Trophoblast cell (in vitro differentiated cells and primary cell): ENCODE data around the gene ZSCAN31.

ENCODE experiments used
- DNase-seq, 2 donors: peaks; one replicate each; pipeline ENCODE4 v3.0.0-alpha.2; 2016
- H2AFZ ChIP-seq: 2 replicates; pipeline ENCODE4 v1.6.1; 2013; ENCODE audit warnings: low read length, moderate library complexity, mild to moderate bottlenecking; ENCODE audit not compliant: insufficient read depth, poor library complexity
- H2AK5ac ChIP-seq: 2 replicates; pipeline ENCODE4 v1.6.1; 2013; ENCODE audit warnings: mild to moderate bottlenecking, low read length
- H2BK120ac ChIP-seq: 2 replicates; pipeline ENCODE4 v1.6.1; 2013; ENCODE audit warnings: low read length, mild to moderate bottlenecking, moderate library complexity; ENCODE audit not compliant: insufficient read depth, poor library complexity
- H2BK12ac ChIP-seq: 2 replicates; pipeline ENCODE4 v1.6.1; 2013; ENCODE audit warnings: mild to moderate bottlenecking, low read length, moderate library complexity
- H2BK5ac ChIP-seq: 2 replicates; pipeline ENCODE4 v1.6.1; 2013; ENCODE audit warnings: low read length, low read depth, moderate library complexity, mild to moderate bottlenecking; ENCODE audit not compliant: poor library complexity
- H3K14ac ChIP-seq: 2 replicates; pipeline ENCODE4 v1.6.1; 2013; ENCODE audit warnings: mild to moderate bottlenecking, low read length
- H3K18ac ChIP-seq: 2 replicates; pipeline ENCODE4 v1.6.1; 2013; ENCODE audit warnings: mild to moderate bottlenecking, low read length
- H3K23ac ChIP-seq: 2 replicates; pipeline ENCODE4 v1.6.1; 2013; ENCODE audit warnings: low read length
- H3K27ac ChIP-seq: 2 replicates; pipeline ENCODE4 v1.5.1; 2013; ENCODE audit warnings: low read depth, mild to moderate bottlenecking, inconsistent platforms, low read length, moderate library complexity
- H3K27me3 ChIP-seq: 2 replicates; pipeline ENCODE4 v1.6.1; 2013; ENCODE audit warnings: inconsistent platforms, mild to moderate bottlenecking, low read length, moderate library complexity; ENCODE audit not compliant: insufficient read depth
- H3K36me3 ChIP-seq, 2 experiments: 1 replicate in 1 of 2; 2 replicates in 1 of 2; pipeline ENCODE4 v1.6.1; 2013; ENCODE audit warnings: low read length in 2 of 2, mild to moderate bottlenecking in 2 of 2, moderate library complexity in 1 of 2; ENCODE audit not compliant: insufficient read depth in 2 of 2, control insufficient read depth in 1 of 2
- H3K4ac ChIP-seq: 2 replicates; pipeline ENCODE4 v1.6.1; 2013; ENCODE audit warnings: low read depth, mild to moderate bottlenecking, low read length, moderate library complexity
- H3K4me1 ChIP-seq, 2 experiments: 1 replicate in 1 of 2; 2 replicates in 1 of 2; pipeline ENCODE4 v1.6.1; 2013; ENCODE audit warnings: low read length in 2 of 2, mild to moderate bottlenecking in 2 of 2, moderate library complexity in 1 of 2; ENCODE audit not compliant: insufficient read depth in 2 of 2, control insufficient read depth in 1 of 2
- H3K4me2 ChIP-seq: 2 replicates; pipeline ENCODE4 v1.6.1; 2013; ENCODE audit warnings: inconsistent platforms, mild to moderate bottlenecking, low read length, moderate library complexity
- H3K4me3 ChIP-seq: 2 replicates; pipeline ENCODE4 v1.5.1; 2013; ENCODE audit warnings: mild to moderate bottlenecking, low read depth, low read length, inconsistent platforms
- H3K79me1 ChIP-seq: one replicate; pipeline ENCODE4 v1.6.1; 2013; ENCODE audit warnings: low read length
- H3K79me2 ChIP-seq: 2 replicates; pipeline ENCODE4 v1.6.1; 2013; ENCODE audit warnings: low read length, mild to moderate bottlenecking; ENCODE audit not compliant: control insufficient read depth, insufficient read depth, poor library complexity
- H3K9ac ChIP-seq: 2 replicates; pipeline ENCODE4 v1.6.1; 2013; ENCODE audit warnings: mild to moderate bottlenecking, low read length
- H3K9me3 ChIP-seq: 2 replicates; pipeline ENCODE4 v1.6.1; 2013; ENCODE audit warnings: low read depth, mild to moderate bottlenecking, control low read depth, inconsistent platforms, low read length; ENCODE audit not compliant: insufficient read depth
- H4K12ac ChIP-seq: 2 replicates; pipeline ENCODE4 v1.6.1; 2013; ENCODE audit warnings: low read depth, mild to moderate bottlenecking, low read length, moderate library complexity
- H4K8ac ChIP-seq: 2 replicates; pipeline ENCODE4 v1.6.1; 2013; ENCODE audit warnings: low read depth, mild to moderate bottlenecking, low read length, moderate library complexity
- H4K91ac ChIP-seq: one replicate; pipeline ENCODE4 v1.6.1; 2013; ENCODE audit warnings: low read depth, mild to moderate bottlenecking, low read length, moderate library complexity
- WGBS: extraction: QIAGEN DNeasy Blood & Tissue Kit; methylation state at CpG from one replicate; pipeline ENCODE4 v1.1.7; 2013; ENCODE audit warnings: missing lambda C conversion rate; ENCODE audit not compliant: insufficient read length, insufficient coverage; ENCODE audit errors: extremely low coverage; 5-methylcytosine and 5-hydroxymethylcytosine counted together

Gene ZSCAN31

DNA sequence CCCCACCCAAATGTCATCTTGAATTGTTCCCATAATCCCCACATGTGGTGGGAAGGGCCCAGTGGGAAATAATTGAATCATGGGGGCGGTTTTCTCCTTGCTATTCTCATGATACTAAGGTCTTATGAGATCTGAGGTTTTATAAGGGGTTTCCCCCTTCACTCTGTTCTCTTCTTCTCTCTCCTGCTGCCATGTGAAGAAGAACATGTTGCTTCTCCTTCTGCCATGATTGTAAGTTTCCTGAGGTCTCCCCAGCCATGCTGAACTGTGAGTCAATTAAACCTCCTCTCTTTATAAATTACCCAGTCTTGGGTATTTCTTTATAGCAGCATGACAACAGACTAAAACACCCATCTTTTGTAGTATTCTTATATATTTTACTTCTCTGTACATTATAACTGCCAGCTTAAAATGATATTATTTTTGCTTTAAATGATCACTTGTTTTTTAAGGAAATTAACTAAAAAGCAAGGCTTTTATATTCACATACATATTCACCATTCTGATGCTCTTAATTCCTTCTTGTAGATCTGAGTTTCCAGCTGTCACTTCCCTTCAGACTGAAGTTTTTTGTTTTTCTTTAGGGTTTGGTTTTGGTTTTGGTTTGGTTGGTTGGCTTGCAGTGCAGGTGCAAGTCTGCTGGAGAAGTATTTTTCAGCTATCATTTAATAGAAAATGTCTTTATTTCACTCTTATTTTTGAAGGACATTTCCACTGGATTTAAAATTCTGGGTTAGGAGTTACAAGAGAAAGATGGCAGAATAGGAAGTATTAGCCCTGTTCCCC, 4.6 kb upstream of the ZSCAN31 start:
- Histone ChIP-seq H3K18ac (no peak overlapping the region), H2BK5ac (no peak overlapping the region), H2AFZ (no peak overlapping the region), H3K14ac (no peak overlapping the region), H3K4me2 (no peak overlapping the region), H4K91ac (no peak overlapping the region), H4K12ac (no peak overlapping the region), H3K36me3 (no peaks in the 10 kb centered on the region), H3K79me1 (peaks cover 7% of the 10 kb centered on the region), H2BK12ac (no peak overlapping the region), H3K4me3 (no peak overlapping the region), H4K8ac (no peak overlapping the region), H3K27me3 (no peaks in the 10 kb centered on the region), H3K23ac (no peak overlapping the region), H2BK120ac (no peak overlapping the region), H3K79me2 (peaks cover 2% of the 10 kb centered on the region), H3K9ac (no peak overlapping the region), H3K27ac (no peak overlapping the region), H3K4ac (no peak overlapping the region), H2AK5ac (no peak overlapping the region), H3K9me3 (no peaks in the 10 kb centered on the region), H3K4me1 (peaks cover 0 to 3% of the 10 kb centered on the region in 2 experiments)
- WGBS = no CpG with 5 or more reads among the region's 1 CpG
- no peak for DNase-seq

DNA sequence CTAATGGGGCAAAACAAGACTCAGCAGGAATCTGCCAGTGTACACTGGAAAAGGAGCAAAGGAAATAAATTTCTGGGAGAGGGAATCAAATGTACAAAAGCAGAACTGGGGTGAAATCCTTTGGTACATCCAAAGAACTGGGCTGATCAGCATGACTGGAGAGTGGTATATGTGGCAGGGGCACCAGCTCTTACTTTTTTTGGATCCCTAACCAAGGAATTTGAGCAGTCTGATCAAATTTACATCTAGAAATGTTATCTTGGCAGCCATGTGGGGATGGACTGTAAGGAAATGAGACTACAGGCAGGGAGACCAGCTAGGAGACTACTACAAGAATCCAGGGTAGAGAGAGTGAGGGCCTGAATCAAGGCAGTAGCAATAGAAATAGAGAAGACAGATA, 1.2 kb upstream of the ZSCAN31 start:
- Histone ChIP-seq H3K9me3 (no peaks in the 10 kb centered on the region), H3K79me2 (peaks cover 2% of the 10 kb centered on the region), H2BK120ac (no peak overlapping the region), H3K4me1 (peaks cover 0 to 3% of the 10 kb centered on the region in 2 experiments), H3K79me1 (peaks cover 12% of the 10 kb centered on the region), H3K23ac (no peak overlapping the region), H2BK5ac (no peak overlapping the region), H3K9ac (no peak overlapping the region), H3K14ac (no peak overlapping the region), H3K4me3 (no peak overlapping the region), H2AK5ac (no peak overlapping the region), H3K27me3 (no peaks in the 10 kb centered on the region), H4K91ac (no peak overlapping the region), H3K27ac (no peak overlapping the region), H4K8ac (no peak overlapping the region), H3K36me3 (no peaks in the 10 kb centered on the region), H2BK12ac (no peak overlapping the region), H3K18ac (no peak overlapping the region), H2AFZ (no peak overlapping the region), H3K4me2 (peak overlapping the region; percentile 95), H3K4ac (no peak overlapping the region), H4K12ac (no peak overlapping the region)
- no peak for DNase-seq

DNA sequence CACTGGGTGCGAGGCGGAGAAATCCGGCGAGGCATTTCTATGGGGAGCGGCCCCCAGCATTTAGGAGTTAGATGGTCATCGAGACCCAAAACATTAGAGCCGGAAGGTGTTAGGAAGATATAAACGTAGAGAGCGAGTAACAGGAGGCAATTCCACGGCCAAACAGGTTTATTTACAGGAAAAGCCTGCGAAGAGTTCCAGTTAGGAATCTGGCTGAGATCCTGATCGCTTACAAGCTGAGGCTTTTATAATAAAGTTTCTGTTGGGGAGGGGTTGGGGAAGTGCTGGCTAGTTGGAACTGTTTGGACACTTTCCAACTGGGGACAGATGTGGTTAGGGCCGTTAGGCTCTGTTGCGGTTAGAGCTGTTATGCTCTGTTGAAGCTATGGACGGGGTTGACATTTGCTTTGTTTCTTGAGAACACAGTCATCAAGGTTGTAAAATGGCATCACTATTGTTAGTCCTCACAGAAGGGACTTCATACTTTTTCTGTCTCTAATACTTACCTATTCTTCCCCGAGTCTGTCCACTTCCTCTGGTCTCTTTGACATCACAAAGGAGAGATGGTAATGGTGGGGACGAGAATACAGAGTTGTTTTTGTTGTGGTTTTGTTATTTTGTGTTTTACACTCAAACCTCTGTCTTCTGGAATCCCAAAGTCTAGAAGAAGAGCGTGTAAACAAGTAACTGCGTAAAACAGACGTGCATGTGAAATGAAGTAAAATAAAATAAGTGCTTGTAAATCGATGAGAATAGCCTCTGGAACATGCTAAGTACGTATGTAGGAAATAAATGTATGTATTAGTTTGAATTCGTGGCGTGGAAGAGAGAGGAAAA, 554 bp upstream of the ZSCAN31 start:
- Histone ChIP-seq H3K27me3 (no peaks in the 10 kb centered on the region), H3K14ac (peak overlapping the region; percentile 88), H2BK5ac (peak overlapping the region; percentile 90), H3K4me2 (peak overlapping the region; percentile 95), H3K36me3 (no peaks in the 10 kb centered on the region), H3K4me3 (peak overlapping the region; percentile 76), H3K9ac (peak overlapping the region; percentile 63), H3K79me1 (peaks cover 12% of the 10 kb centered on the region), H2AFZ (peak overlapping the region; percentile 40), H3K4ac (peak overlapping the region; percentile 34), H3K18ac (peak overlapping the region; percentile 49), H2AK5ac (no peak overlapping the region), H3K27ac (peak overlapping the region; percentile 98), H2BK120ac (peak overlapping the region; percentile 35), H2BK12ac (no peak overlapping the region), H4K12ac (peak overlapping the region; percentile 59), H4K8ac (peak overlapping the region; percentile 79), H3K79me2 (peaks cover 2% of the 10 kb centered on the region), H3K23ac (peak overlapping the region; percentile 38), H4K91ac (peak overlapping the region; percentile 70), H3K9me3 (no peaks in the 10 kb centered on the region), H3K4me1 (peaks cover 0 to 3% of the 10 kb centered on the region in 2 experiments)
- WGBS = 100% methylated on average over 3 of the region's 24 CpGs
- no peak for DNase-seq

GRCh38 chr6:28335040-28335563, 846 bp downstream of the ZSCAN31 start:
- peaks cover 2% of the 10 kb centered on the region for H3K79me2 ChIP-seq

More at GRCh38 chr6:28335040-28335563, 846 bp downstream of the ZSCAN31 start:
- DNase-seq = no peak
- H3K4me3 ChIP-seq = no peak overlapping the region
- H2AK5ac ChIP-seq = peak overlapping the region; percentile 21
- no peak overlapping the region for H3K9ac ChIP-seq
- peak overlapping the region; percentile 95 for H3K4me2 ChIP-seq
- peak overlapping the region; percentile 50 for H2AFZ ChIP-seq
- peak overlapping the region; percentile 66 for H4K8ac ChIP-seq
- H2BK12ac ChIP-seq = no peak overlapping the region
- WGBS = no CpG with 5 or more reads among the region's 12 CpGs
- peaks cover 0 to 3% of the 10 kb centered on the region in 2 experiments for H3K4me1 ChIP-seq
- peaks cover 12% of the 10 kb centered on the region for H3K79me1 ChIP-seq
- H2BK5ac ChIP-seq = peak overlapping the region; percentile 67
- H4K12ac ChIP-seq = peak overlapping the region; percentile 65
- no peaks in the 10 kb centered on the region for H3K27me3 ChIP-seq
- no peaks in the 10 kb centered on the region for H3K36me3 ChIP-seq
- peak overlapping the region; percentile 71 for H4K91ac ChIP-seq
- H3K14ac ChIP-seq = peak overlapping the region; percentile 45
- peak overlapping the region; percentile 29 for H3K4ac ChIP-seq
- no peaks in the 10 kb centered on the region for H3K9me3 ChIP-seq
- H3K18ac ChIP-seq = no peak overlapping the region
- peak overlapping the region; percentile 22 for H3K27ac ChIP-seq
- H3K23ac ChIP-seq = no peak overlapping the region
- H2BK120ac ChIP-seq = peak overlapping the region; percentile 48
